NB4 (cell line): ENCODE data around the gene C10orf71.

Experiments
- DNase-seq: peaks from one replicate; pipeline ENCODE4 v3.0.0; 2010; ENCODE audit warnings: low read depth
- H3K4me3 ChIP-seq: one replicate; pipeline ENCODE4 v1.5.1; 2011; ENCODE audit warnings: mild to moderate bottlenecking, low read depth, low read length, moderate library complexity
- CTCF ChIP-seq: IDR thresholded peaks from one replicate; pipeline ENCODE4 v1.5.1; 2012; ENCODE audit warnings: low read depth, low read length
- MAX ChIP-seq: IDR thresholded peaks from 2 replicates; pipeline ENCODE4 v1.6.1; 2011; ENCODE audit warnings: low read depth, low read length
- MYC ChIP-seq: IDR thresholded peaks from 2 replicates; pipeline ENCODE4 v1.6.1; 2011; ENCODE audit warnings: low read depth, low read length
- POLR2A ChIP-seq: IDR thresholded peaks from 2 replicates; pipeline ENCODE4 v1.6.1; 2011; ENCODE audit warnings: mild to moderate bottlenecking; ENCODE audit not compliant: insufficient read length; ENCODE audit errors: extremely low read depth

C10orf71 gene

DNA sequence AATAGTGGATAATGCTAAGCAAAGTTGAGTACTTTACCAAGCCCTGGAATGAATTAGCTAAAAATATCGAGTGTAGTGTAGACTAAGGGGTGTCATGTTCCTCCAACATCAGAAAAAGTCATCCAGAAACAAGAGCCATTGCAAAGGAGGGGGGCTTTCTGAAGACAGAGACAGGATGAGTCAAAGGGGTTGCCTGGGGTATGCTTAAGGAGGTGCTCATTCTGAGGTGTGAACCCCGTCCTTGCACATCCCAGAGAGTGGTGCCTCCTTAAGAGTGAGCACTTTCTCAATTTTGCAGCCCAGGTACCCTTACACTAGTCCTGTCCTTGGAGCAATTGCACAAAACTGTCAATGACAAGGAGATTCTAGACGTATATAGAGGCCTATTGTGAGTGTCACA lies 43.1 kb upstream of the C10orf71 start:
- TF ChIP-seq CTCF (no peak), MAX (no peak)

GRCh38 chr10:49257154-49257553 lies 41.8 kb upstream of the C10orf71 start:
- DNase-seq, result peak; percentile 61

More for the DNA sequence above, 43.1 kb upstream of the C10orf71 start:
- H3K4me3 ChIP-seq, result no peak overlapping the region
- DNase-seq, result no peak

DNA sequence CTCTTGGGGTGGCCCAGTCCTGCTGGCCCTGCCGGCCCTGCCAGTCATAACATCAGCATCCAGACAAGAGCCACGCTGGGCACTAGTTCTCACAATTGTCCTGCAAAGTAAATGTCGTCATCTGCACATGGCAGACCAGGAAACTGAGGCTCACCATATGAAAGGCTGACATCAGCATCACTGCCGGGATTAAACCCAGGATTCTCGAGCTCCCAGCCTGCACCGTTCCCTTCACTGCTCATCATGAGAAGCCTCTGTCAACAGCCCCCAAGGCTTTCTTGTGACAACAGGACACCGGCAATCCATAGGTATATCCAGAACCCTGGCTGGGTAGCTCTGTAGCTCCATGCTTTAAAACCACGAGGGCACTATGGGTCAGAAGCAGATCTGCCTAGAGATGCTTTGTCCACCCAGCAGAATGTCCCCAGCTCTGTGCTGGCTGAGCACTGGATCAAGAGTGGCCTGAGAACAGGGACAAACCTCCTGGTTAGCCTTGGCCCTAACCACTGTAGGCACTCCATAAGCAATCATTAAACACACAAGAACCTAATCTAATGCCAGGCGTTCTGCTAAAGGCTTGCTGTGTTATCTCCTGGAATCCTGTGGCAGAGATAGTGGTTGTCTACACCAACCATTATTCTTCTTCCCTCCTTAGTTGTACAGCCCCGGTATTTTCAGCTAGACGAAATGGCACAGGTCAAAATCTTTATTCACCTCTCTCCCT lies 41.2 kb upstream of the C10orf71 start:
- TF ChIP-seq CTCF (no peak), MYC (no peak), MAX (no peak), POLR2A (no peak)
- no peak overlapping the region for H3K4me3 ChIP-seq
- DNase-seq, result no peak

More at GRCh38 chr10:49257154-49257553, 41.8 kb upstream of the C10orf71 start:
- H3K4me3 ChIP-seq, result no peak overlapping the region
- TF ChIP-seq POLR2A (no peak), CTCF (no peak), MAX (no peak), MYC (no peak)

DNA sequence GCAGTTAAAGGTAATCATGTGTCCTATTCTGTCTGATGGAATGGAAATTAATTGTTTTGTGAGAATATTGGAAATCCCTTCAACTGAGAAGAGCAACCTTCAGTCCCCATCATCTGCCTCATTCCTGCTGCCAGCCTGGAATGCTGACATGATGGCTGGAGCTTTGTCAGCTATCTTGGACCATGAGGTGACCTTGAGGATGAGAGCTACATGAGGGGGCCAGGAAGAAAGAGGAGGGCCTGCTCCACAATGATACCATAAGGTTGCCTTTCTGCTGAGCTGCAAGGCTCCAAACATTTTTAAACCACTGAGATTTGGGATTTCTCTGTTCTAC lies 40.7 kb upstream of the C10orf71 start:
- H3K4me3 ChIP-seq, result no peak overlapping the region
- no peak for DNase-seq
- no peak for TF ChIP-seq CTCF
- TF ChIP-seq MAX, result no peak
- no peak for TF ChIP-seq POLR2A
- TF ChIP-seq MYC, result no peak

DNA sequence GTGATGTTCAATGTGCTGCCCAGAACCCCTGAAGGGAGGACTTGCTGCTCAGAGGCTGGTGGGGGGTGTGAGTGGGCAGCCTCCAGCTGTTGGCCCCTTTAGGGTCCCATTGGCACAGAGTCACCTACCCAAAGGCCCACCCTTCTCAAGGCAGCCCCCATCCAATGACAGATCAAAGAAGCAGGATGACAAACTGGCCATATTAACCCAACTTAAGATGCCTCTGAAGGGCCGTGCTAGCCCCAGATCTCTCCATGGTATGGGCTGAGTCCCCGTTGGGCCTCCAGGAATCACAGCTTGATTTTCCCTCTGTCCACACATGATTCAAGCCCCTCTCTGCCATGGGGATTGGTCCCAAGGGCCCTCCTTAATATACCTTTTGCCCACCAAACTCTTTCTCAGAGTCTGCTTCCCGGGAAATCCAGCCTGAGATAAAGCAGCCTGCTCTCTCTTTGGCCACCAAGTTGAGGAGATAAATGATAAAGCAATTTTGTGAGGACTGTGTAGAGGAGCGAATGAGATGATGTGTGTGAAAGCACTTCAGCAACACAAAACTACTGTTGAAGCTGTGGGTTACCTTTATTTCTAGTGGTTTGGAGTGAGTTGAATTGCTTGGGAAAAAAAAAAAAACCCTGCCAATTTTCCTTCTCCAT lies 38.2 kb upstream of the C10orf71 start:
- DNase-seq, result no peak
- TF ChIP-seq CTCF, result no peak
- TF ChIP-seq MYC, result no peak
- TF ChIP-seq POLR2A, result no peak
- TF ChIP-seq MAX, result no peak
- no peak overlapping the region for H3K4me3 ChIP-seq
